ENCODE data around the gene ESCO1. TPM values are rescaled to one million over a fixed set of nuclear protein-coding genes. Genes with fewer than 3 reads are reported as not detected.

Gene ESCO1
- total and polyA plus RNA-seq, 2 of the 4 experiments (the other 2 are of a cell fraction), result 3.1 to 4.5 TPM

GRCh38 chr18:21489119-21489750, 111.3 kb downstream of the ESCO1 start:
- H3K14ac ChIP-seq (replicated peaks; ENCODE audit: low read depth, low read length), result no peak overlapping the region
- no peak overlapping the region for H3K4ac ChIP-seq (ENCODE audit: low read depth, low read length)
- peak overlapping the region; percentile 6 for H2AFZ ChIP-seq (replicated peaks; ENCODE audit: low read length, poor library complexity)
- intact Hi-C loops (cut with micrococcal nuclease), result loop anchor here (1.0 to 5.0 kb wide), 4 partner anchors 111 to 467 kb away; partner anchors contain the start of genes ABHD3 and ESCO1
- dilution Hi-C loops (cut with HindIII; ENCODE audit: low sequenced_read_pairs, unreplicated experiment), result no loop called here
- TF ChIP-seq POLR2A (IDR thresholded peaks at IDR 0.05; ENCODE audit: low read depth, low read length), result no peak
- TF ChIP-seq CTCF (conservative IDR thresholded peaks at IDR 0.05; ENCODE audit: low read depth, low read length), result peak; percentile 76
- TF ChIP-seq MAFK (IDR thresholded peaks at IDR 0.05; ENCODE audit: low read depth, low read length), result no peak
- TF ChIP-seq RFX5 (IDR thresholded peaks at IDR 0.05; ENCODE audit: low read depth, low read length), result no peak
- TF ChIP-seq RAD21 (IDR thresholded peaks at IDR 0.05; ENCODE audit: low read length), result peak; percentile 71
- TF ChIP-seq FOS (IDR thresholded peaks at IDR 0.05; ENCODE audit: low read depth, low read length), result no peak
- TF ChIP-seq SMC3 (IDR thresholded peaks at IDR 0.05; ENCODE audit: low read depth, low read length), result peak; percentile 49
- no peak for TF ChIP-seq NFE2L2 (IDR thresholded peaks at IDR 0.05; ENCODE audit: low read depth, low read length)
- H3K23ac ChIP-seq (ENCODE audit: low read depth, low read length), result no peak overlapping the region
- no peak overlapping the region for H4K8ac ChIP-seq (ENCODE audit: low read depth in 2 of 2, low read length in 2 of 2)
- WGBS, 2 experiments (ENCODE audit: extremely low coverage in 2 of 2, insufficient read length in 1 of 2), result 37% methylated on average over 2 of the region's 6 CpGs; no CpG with 5 or more reads in 1 of the 2 experiments
- no peak overlapping the region for H3K4me3 ChIP-seq (ENCODE audit: insufficient read depth, low read depth, low read length)
- DNase-seq (peak; percentile 66), ATAC-seq (ENCODE audit: low read depth) (peak; percentile 77)
- H2BK5ac ChIP-seq (ENCODE audit: low read depth, low read length, poor library complexity, severe bottlenecking), result no peak overlapping the region
- no peak overlapping the region for H2BK20ac ChIP-seq (ENCODE audit: low read depth, low read length)
- no peaks in the 10 kb centered on the region for H3K79me1 ChIP-seq (ENCODE audit: low read depth in 1 of 2, low read length in 2 of 2)
- H4K20me1 ChIP-seq (ENCODE audit: insufficient read depth, low read length), result no peaks in the 10 kb centered on the region
- no peak overlapping the region for H3K56ac ChIP-seq (ENCODE audit: extremely low read depth, insufficient read depth, low read length)
- H3K18ac ChIP-seq (ENCODE audit: low read depth, low read length), result no peak overlapping the region
- ChIA-PET POLR2A (ENCODE audit: unreplicated experiment) (no interaction called here), CTCF (interaction anchor here (0.9 to 1.6 kb wide), 4 partner anchors 10 to 112 kb away, joined by 3 to 5 read pairs (median 4); partner anchors contain the start of gene ESCO1)
- no peak overlapping the region for H2BK120ac ChIP-seq (ENCODE audit: low read depth, low read length)
- no peaks in the 10 kb centered on the region for H3K9me3 ChIP-seq (ENCODE audit: control insufficient read depth, insufficient read depth, low read length)
- H3K27ac ChIP-seq (ENCODE audit: insufficient read depth, low read length), result no peak overlapping the region
- no peaks in the 10 kb centered on the region for H3K36me3 ChIP-seq (ENCODE audit: control insufficient read depth, insufficient read depth, low read length)
- no peak overlapping the region for H2BK15ac ChIP-seq (ENCODE audit: low read depth, low read length)
- H3K27me3 ChIP-seq (ENCODE audit: control insufficient read depth, insufficient read depth, low read length), result no peaks in the 10 kb centered on the region
- H3K9ac ChIP-seq (ENCODE audit: low read depth, low read length), result no peak overlapping the region
- in situ Hi-C loops (cut with MboI; ENCODE audit: low sequenced_read_pairs), result loop anchor here (25.0 kb wide), 1 partner anchor 473 kb away; no protein-coding TSS in a partner anchor
- BruUV-seq (replicated peaks), result no TSS peak
- 0 out of 2 replicates have a peak, but pooled peaks cover 2% of the 10 kb centered on the region for H3K4me1 ChIP-seq (ENCODE audit: control insufficient read depth, insufficient read depth, low read length)
- no peak overlapping the region for H4K5ac ChIP-seq (ENCODE audit: low read depth, low read length)
- no peak overlapping the region for H2AK5ac ChIP-seq (ENCODE audit: low read depth, low read length)
- H4K91ac ChIP-seq (ENCODE audit: insufficient read depth, low read depth, low read length), result no peak overlapping the region
- H3K9me1 ChIP-seq (ENCODE audit: insufficient read depth, low read length), result no peaks in the 10 kb centered on the region
- H2AK9ac ChIP-seq (replicated peaks; ENCODE audit: low read depth, low read length, poor library complexity), result no peak overlapping the region
- no peak overlapping the region for H3K4me2 ChIP-seq (ENCODE audit: low read depth, low read length)

Data from IMR-90 (cell line).